Measurements from ENCODE around the gene CCL19.

GRCh38 chr9:34644766-34645314 is 46.2 kb downstream of the CCL19 start:
- TF ChIP-seq CTCF (IDR thresholded peaks at IDR 0.05) (no peak), STAT6 (CRISPR knock-in tag; conservative IDR thresholded peaks at IDR 0.05; ENCODE audit: low read depth) (no peak), IRF1 (CRISPR knock-in tag; IDR thresholded peaks at IDR 0.05) (no peak), GABPB1 (CRISPR knock-in tag; IDR thresholded peaks at IDR 0.05) (0 out of 2 replicates have a peak, but pooled peaks have one; percentile 34), NR2C2 (CRISPR knock-in tag; IDR thresholded peaks at IDR 0.05) (no peak), ZNF416 (CRISPR knock-in tag; IDR thresholded peaks at IDR 0.05) (no peak)

Measured in WTC11 (cell line).